Thymus (tissue), 11 donors: Measurements from ENCODE around the gene GLUD1. TPM values are rescaled to one million over a fixed set of nuclear protein-coding genes. Genes with fewer than 3 reads are reported as not detected.
"Not testable (repeated sequence)": the region's sequence is repeated elsewhere in the genome, so short reads cannot be mapped to it uniquely, and the experiment has no call there.

Source experiments
- DNase-seq, 9 donors: peaks; one replicate each; pipeline ENCODE4 v3.0.0-alpha.2; 2013; ENCODE audit warnings: low spot score in 9 of 9, low read depth in 6 of 9, missing footprints in 1 of 9
- H3K27ac ChIP-seq, 2 donors: one replicate each; pipeline ENCODE4 v1.5.1; 2013; ENCODE audit warnings: control low read depth in 1 of 2, low read depth in 1 of 2, low read length in 1 of 2, mild to moderate bottlenecking in 1 of 2, moderate library complexity in 1 of 2
- H3K27me3 ChIP-seq, 2 donors: one replicate each; pipeline ENCODE4 v1.5.1; 2013; ENCODE audit warnings: low read length in 1 of 2; ENCODE audit not compliant: control insufficient read depth in 2 of 2, insufficient read depth in 1 of 2
- H3K36me3 ChIP-seq, 2 donors: one replicate each; pipeline ENCODE4 v1.5.1; 2013; ENCODE audit warnings: low read length in 1 of 2, mild to moderate bottlenecking in 1 of 2, moderate library complexity in 1 of 2; ENCODE audit not compliant: control insufficient read depth in 2 of 2, insufficient read depth in 2 of 2
- H3K4me1 ChIP-seq, 2 donors: one replicate each; pipeline ENCODE4 v1.5.1; 2013; ENCODE audit warnings: low read length in 2 of 2; ENCODE audit not compliant: control insufficient read depth in 2 of 2, insufficient read depth in 2 of 2
- H3K4me3 ChIP-seq, 2 donors: one replicate each; pipeline ENCODE4 v1.5.1; 2013; ENCODE audit warnings: low read length in 2 of 2, control low read depth in 1 of 2, mild to moderate bottlenecking in 1 of 2
- H3K9me3 ChIP-seq, 2 donors: one replicate each; pipeline ENCODE4 v1.5.1; 2013; ENCODE audit warnings: low read length in 1 of 2, mild to moderate bottlenecking in 1 of 2; ENCODE audit not compliant: control insufficient read depth in 2 of 2, insufficient read depth in 1 of 2
- WGBS: extraction: QIAGEN DNeasy Blood & Tissue Kit; methylation state at CpG from one replicate; pipeline ENCODE4 v1.1.7; 2013; 5-methylcytosine and 5-hydroxymethylcytosine counted together
- polyA plus RNA-seq: library from polyadenylated mRNA; stranded (reverse); fragments of 200-250 nt; gene quantifications from one replicate; pipeline ENCODE4 v1.2.3, GENCODE V29; 2013
- total RNA-seq: library from RNA; stranded (reverse); fragments of 120-200 nt; gene quantifications from one replicate; pipeline ENCODE4 v1.2.4, GENCODE V29; 2013
- donor health status: healthy.

GLUD1 gene
- total and polyA plus RNA-seq, 2 donors: 65.9 to 93.7 TPM

DNA sequence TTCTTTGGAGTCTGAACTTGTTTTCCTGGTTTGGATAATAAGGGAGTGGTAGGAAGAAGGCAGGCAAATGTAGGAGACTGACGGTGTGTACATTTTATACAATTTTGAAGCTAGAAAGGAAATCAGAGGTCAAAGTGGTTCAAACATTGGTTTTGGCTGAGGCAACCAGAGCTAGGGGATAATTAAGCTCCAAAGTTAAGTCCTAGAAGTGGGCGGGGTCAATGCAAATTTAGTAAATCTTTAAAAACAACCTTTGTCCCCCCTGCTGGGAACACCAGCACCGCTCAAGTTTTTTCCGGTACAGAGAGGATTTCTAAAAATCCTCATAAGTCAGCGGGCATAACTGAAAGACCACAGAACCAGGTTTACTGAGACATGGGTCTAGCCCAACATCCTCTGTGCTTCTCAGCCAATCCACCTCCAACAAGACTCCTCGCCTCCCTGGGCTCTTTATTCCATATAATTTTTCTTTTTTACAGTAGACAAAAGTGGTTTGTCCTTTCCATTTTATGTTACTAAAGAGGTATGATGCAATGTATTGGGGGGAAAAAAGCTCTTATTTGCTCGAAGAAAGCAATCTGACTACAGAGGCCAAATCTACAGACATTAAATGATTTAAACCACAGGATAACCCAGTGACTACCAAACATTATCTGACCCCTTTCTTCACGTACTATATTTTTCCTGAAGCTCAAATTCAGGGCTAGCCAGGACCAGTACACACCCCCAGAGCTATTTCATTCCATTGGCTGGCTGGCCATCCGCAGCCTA, 1.6 kb downstream of the GLUD1 start:
- H3K27me3 ChIP-seq: no peaks in the 10 kb centered on the region
- H3K9me3 ChIP-seq: no peaks in the 10 kb centered on the region
- peaks cover 15 to 20% of the 10 kb centered on the region in 2 donors for H3K4me1 ChIP-seq
- peak in 5 of 9 donors; percentile 3 to 43 (median 10) for DNase-seq
- H3K27ac ChIP-seq: peak overlapping the region in 1 of 2 donors; percentile 73
- H3K36me3 ChIP-seq: peaks cover 0 to 4% of the 10 kb centered on the region in 2 donors
- peak overlapping the region; percentile 77 to 91 for H3K4me3 ChIP-seq
- WGBS: 16% methylated on average over 9 of the region's 9 CpGs

DNA sequence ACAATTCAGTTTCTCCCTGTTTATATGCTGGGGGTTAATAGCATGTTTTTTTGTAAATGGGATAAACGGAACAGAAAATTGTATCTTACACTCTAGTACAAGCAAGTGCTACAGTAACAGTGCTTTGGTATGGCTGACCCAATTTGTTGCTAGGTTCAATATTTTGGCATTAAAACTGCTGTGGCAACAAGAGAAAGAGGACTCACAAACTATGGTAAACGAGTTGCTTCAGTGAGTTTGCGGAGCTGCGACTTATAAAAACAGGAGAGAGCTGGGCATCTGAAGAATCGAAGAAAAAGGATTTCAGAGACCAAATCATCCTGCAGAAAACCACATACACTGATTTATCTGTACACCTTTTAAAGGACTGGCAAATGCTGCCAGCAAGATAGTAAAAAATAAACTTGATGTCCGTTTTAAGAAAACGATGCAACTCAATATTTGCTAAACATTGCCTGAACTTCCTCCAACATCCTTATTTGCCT, 2.2 kb downstream of the GLUD1 start:
- Histone ChIP-seq H3K27ac (peak overlapping the region in 1 of 2 donors; percentile 19), H3K27me3 (no peaks in the 10 kb centered on the region), H3K4me1 (peaks cover 15 to 20% of the 10 kb centered on the region in 2 donors), H3K36me3 (peaks cover 0 to 4% of the 10 kb centered on the region in 2 donors), H3K4me3 (peak overlapping the region; percentile 77 to 91), H3K9me3 (no peaks in the 10 kb centered on the region)
- DNase-seq: peak in 3 of 9 donors; percentile 1 to 14 (median 5)
- WGBS: 62% methylated on average over 7 of the region's 7 CpGs

DNA sequence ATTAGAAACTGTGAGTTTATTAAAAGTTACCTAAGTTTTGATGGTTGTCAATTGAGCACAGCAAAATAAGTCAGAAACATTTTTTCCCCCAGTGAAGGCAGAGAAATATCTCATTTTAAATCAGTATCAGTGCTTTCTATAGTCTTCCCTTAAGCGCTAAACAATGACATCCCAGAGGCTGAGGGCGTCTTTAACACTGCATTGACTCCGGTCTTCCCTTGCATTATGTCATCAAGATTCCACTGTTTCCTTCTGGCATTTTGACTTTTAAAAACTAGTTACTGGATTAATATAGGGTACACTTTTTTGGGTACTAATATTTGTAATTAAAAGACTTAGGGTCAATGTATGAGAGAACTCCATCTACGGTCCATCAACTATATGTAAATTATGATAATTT, 3.9 kb downstream of the GLUD1 start:
- Histone ChIP-seq H3K27me3 (no peaks in the 10 kb centered on the region), H3K4me3 (no peak overlapping the region), H3K36me3 (peaks cover 0 to 7% of the 10 kb centered on the region in 2 donors), H3K9me3 (no peaks in the 10 kb centered on the region), H3K27ac (no peak overlapping the region), H3K4me1 (peaks cover 10 to 13% of the 10 kb centered on the region in 2 donors)
- no peak for DNase-seq
- 86% methylated on average over 4 of the region's 4 CpGs for WGBS

DNA sequence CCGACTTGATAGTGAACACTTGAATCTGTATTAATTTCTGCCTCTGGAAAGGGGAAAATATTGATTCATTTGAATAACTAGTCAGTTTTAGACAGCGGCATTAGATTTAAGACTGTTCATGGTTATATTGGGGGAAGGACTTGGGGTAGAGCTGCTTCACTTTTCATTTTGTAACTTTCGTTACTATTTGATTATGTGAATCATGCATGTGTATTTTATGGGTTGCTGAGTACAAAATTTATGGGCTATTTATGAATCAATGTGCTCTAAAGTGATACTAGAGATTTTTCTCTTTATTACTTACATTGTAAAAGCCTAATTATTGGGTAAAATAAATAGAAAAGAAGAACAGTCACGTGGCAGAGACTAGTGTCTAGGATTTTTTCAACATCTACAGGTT, 4.9 kb downstream of the GLUD1 start:
- DNase-seq: no peak
- H3K27ac ChIP-seq: no peak overlapping the region
- no peaks in the 10 kb centered on the region for H3K9me3 ChIP-seq
- H3K27me3 ChIP-seq: no peaks in the 10 kb centered on the region
- H3K4me1 ChIP-seq: peaks cover 8 to 10% of the 10 kb centered on the region in 2 donors
- H3K4me3 ChIP-seq: no peak overlapping the region
- 95% methylated on average over 4 of the region's 4 CpGs for WGBS
- peaks cover 0 to 7% of the 10 kb centered on the region in 2 donors for H3K36me3 ChIP-seq

DNA sequence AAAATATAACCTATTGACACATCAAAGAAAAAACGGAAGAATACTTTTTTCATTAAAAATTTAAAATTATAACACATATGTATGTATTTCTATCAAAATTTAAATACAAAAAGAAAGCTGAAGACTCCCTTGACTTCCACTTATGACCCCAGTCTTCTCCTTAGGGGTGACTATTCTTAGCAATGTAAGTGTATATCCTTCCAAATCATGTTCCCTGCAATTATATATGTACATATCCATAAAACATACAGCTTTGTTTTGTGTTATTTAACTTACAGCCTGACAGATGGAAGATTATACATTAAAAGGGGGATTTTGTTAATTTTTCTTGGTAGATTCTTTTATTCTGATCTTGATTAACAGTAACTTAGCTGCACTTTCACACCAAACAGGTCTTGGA, 9.1 kb downstream of the GLUD1 start:
- WGBS: 99% methylated on average over 1 of the region's 1 CpG
- Histone ChIP-seq H3K4me1 (no peaks in the 10 kb centered on the region), H3K9me3 (no peaks in the 10 kb centered on the region), H3K27ac (no peak overlapping the region), H3K4me3 (no peak overlapping the region), H3K36me3 (peaks cover 0 to 7% of the 10 kb centered on the region in 2 donors), H3K27me3 (no peaks in the 10 kb centered on the region)
- DNase-seq: no peak

DNA sequence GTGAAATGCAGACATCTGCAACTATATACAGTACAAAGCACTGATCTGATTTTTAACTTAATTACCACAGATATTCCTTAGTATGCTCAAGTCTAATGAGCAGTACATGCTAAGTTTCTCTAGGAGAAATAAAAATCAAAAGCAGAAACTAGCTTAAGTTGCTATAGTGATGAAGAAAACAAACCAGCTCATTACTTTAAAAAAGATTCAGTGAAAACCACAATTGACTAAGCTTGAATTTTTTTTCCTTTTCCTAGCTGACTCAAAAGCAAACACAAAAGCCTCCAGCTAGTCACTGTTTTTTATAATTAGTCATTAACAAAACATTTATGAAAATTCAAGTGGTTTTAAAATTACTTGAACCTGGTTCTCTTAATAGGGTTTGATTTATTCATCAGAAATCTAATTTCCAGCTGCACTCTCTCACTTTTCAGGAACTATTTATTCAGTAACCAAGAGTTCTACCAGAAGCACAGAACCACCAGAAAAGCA, 10.3 kb downstream of the GLUD1 start:
- not testable (repeated sequence) for H3K4me3 ChIP-seq, H3K9me3 ChIP-seq, H3K4me1 ChIP-seq, H3K36me3 ChIP-seq, DNase-seq, H3K27ac ChIP-seq, H3K27me3 ChIP-seq

DNA sequence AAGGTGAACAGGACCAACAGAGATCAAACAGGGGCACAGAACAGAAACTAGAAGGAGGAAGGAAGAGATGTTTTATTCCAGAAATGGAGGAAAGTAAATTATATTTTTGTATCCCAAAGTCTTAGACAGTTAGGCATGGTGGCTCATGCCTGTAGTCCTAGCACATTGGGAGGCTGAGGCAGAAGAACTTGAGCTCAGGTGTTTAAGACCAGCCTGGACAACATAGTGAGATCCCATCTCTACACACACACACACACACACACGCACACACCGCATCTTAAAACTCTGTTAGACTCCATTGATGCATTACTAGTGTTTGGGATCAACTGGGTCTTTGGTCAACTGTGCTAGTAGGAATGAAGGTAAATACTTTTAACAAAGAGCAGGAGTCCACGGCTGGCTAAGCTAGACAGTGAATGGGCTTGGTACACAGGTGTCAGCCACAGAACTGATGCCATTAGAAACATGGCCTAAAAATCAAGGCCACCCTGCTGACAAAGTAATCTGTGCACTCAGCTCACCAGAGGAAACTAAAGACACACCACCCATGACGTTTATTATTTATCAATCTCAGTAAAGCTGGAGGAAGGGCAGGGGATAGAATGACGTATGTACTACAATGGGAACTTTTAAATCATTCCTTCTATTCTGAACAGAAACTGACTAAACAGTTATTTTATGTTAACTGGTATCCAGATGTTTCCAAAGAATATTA, 10.9 kb downstream of the GLUD1 start:
- not testable (repeated sequence) for H3K9me3 ChIP-seq, H3K4me1 ChIP-seq, H3K4me3 ChIP-seq, H3K27me3 ChIP-seq, H3K36me3 ChIP-seq, DNase-seq, H3K27ac ChIP-seq
- 62% methylated on average over 5 of the region's 5 CpGs for WGBS

DNA sequence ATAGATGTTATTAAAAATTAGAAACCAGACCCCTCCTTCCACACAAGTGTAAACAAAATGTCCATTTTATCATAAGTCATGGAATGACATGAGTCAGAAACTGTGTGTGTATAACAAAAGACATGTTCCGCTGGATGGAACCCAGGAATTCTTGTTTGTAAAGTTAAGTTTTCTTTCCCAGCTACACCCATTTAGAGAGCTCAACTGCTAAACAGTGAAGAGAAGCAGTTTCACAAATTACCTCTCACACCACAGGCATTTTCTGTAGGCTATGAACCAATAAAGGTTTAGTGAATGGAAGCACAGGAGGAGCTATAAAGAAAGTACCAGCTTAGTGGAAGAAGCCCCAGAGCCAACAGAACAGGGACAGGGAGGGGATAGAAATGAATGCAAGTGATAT, 12.4 kb downstream of the GLUD1 start:
- not testable (repeated sequence) for H3K36me3 ChIP-seq, H3K27me3 ChIP-seq, H3K4me3 ChIP-seq, H3K4me1 ChIP-seq, H3K27ac ChIP-seq, DNase-seq, H3K9me3 ChIP-seq
- WGBS: 98% methylated on average over 1 of the region's 1 CpG

DNA sequence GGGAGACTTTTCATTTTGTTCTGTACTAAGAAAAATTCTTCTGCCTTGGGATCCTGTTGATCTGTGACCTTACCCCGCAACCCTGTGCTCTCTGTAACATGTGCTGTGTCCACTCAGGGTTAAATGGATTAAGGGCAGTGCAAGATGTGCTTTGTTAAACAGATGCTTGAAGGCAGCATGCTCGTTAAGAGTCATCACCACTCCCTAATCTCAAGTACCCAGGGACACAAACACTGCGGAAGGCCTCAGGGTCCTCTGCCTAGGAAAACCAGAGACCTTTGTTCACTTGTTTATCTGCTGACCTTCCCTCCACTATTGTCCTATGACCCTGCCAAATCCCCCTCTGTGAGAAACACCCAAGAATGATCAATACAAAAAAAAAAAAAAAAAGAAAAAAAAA, 13.1 kb downstream of the GLUD1 start:
- not testable (repeated sequence) for H3K36me3 ChIP-seq, H3K27ac ChIP-seq, H3K4me3 ChIP-seq, H3K4me1 ChIP-seq, H3K9me3 ChIP-seq, H3K27me3 ChIP-seq, DNase-seq
- 98% methylated on average over 1 of the region's 3 CpGs for WGBS
